ENCODE results near the gene APCDD1L. TPM values are rescaled to one million over a fixed set of nuclear protein-coding genes. Genes with fewer than 3 reads are reported as not detected.

Gene APCDD1L
- total and polyA plus RNA-seq, 2 of the 8 experiments (the other 6 are each of a cell fraction or from before 2014, with no cell fraction given) = 0.83 to 3.1 TPM

GRCh38 chr20:58450254-58450653 lies 64.9 kb downstream of the APCDD1L start:
- Histone ChIP-seq H3K23ac (ENCODE audit: insufficient read length) (no peak overlapping the region), H2BK5ac (ENCODE audit: low read depth, low read length) (no peak overlapping the region), H3K27ac (ENCODE audit: low read depth, low read length) (no peak overlapping the region), H3K9ac (replicated peaks in 1 of 4; ENCODE audit: extremely low read depth in 1 of 4, low read depth in 3 of 4, low read length in 3 of 4) (no peak overlapping the region), H3K4me2 (ENCODE audit: insufficient read depth in 1 of 2, low read depth in 2 of 2, low read length in 2 of 2) (no peak overlapping the region), H4K5ac (ENCODE audit: insufficient read length, low read depth, low read length) (no peak overlapping the region), H2BK15ac (ENCODE audit: low read length) (no peak overlapping the region), H3K14ac (ENCODE audit: insufficient read length) (no peak overlapping the region), H3K4ac (replicated peaks; ENCODE audit: insufficient read length, low read depth, low read length) (no peak overlapping the region), H4K20me1 (replicated peaks in 1 of 2; ENCODE audit: control insufficient read depth in 1 of 2, insufficient read depth in 2 of 2, low read length in 2 of 2) (no peaks in the 10 kb centered on the region), H2BK12ac (ENCODE audit: low read depth, low read length) (no peak overlapping the region), H2BK20ac (ENCODE audit: low read length) (no peak overlapping the region), H2AFZ (ENCODE audit: low read length) (no peak overlapping the region), H3K79me2 (ENCODE audit: control insufficient read depth in 1 of 2, insufficient read depth in 2 of 2, low read length in 2 of 2) (no peaks in the 10 kb centered on the region), H2AK5ac (ENCODE audit: low read depth, low read length) (no peak overlapping the region), H3K4me3 (ENCODE audit: extremely low read depth in 1 of 4, insufficient read depth in 2 of 4, low read depth in 3 of 4, low read length in 4 of 4) (no peak overlapping the region), H3K36me3 (ENCODE audit: control insufficient read depth in 2 of 4, insufficient read depth in 4 of 4, low read length in 3 of 4) (peaks cover 0 to under 1% (median 0%) of the 10 kb centered on the region in 4 experiments; a peak in 2 of 8 replicates), H3K9me3 (ENCODE audit: insufficient read depth in 2 of 2, low read depth in 1 of 2, low read length in 1 of 2) (no peaks in the 10 kb centered on the region), H3K4me1 (replicated peaks in 1 of 4; ENCODE audit: control insufficient read depth in 3 of 4, insufficient read depth in 4 of 4, low read length in 3 of 4) (peaks cover 6 to 11% (median 8%) of the 10 kb centered on the region in 4 experiments; a peak in 6 of 7 replicates), H3K18ac (ENCODE audit: extremely low read depth, low read length) (no peak overlapping the region), H4K91ac (replicated peaks; ENCODE audit: insufficient read length, low read length) (no peak overlapping the region), H3K27me3 (replicated peaks in 1 of 4; ENCODE audit: control insufficient read depth in 3 of 4, extremely low read depth in 1 of 4, insufficient read depth in 3 of 4, low read length in 3 of 4) (no peaks in the 10 kb centered on the region), H2BK120ac (replicated peaks; ENCODE audit: low read depth, low read length) (no peak overlapping the region), H3K23me2 (ENCODE audit: low read depth, low read length) (no peaks in the 10 kb centered on the region), H3K56ac (replicated peaks; ENCODE audit: insufficient read length, low read depth, low read length) (no peak overlapping the region), H4K8ac (ENCODE audit: extremely low read depth, insufficient read depth, low read length) (no peak overlapping the region), H3K79me1 (ENCODE audit: low read depth, low read length) (no peaks in the 10 kb centered on the region; the same call in 1 of the 2 replicates)
- no peak for FAIRE-seq
- 93% methylated on average over 10 of the region's 10 CpGs; no CpG with 5 or more reads in 1 of the 2 experiments for WGBS, 2 experiments (ENCODE audit: extremely low coverage in 1 of 2, insufficient coverage in 1 of 2, insufficient read length in 1 of 2, insufficient replicate concordance in 2 of 2, low coverage in 1 of 2, low lambda C conversion rate in 2 of 2, missing lambda C conversion rate in 1 of 2)
- POLR2A ChIA-PET (ENCODE audit: partially characterized antibody) = interaction anchor here (0.8 to 1.1 kb wide), 2 partner anchors 12 to 18 kb away, joined by 3 read pairs; no protein-coding TSS in a partner anchor
- no peak for DNase-seq (ENCODE audit: low read depth in 1 of 2, low spot score in 2 of 2)
- CTCF ChIA-PET (ENCODE audit: partially characterized antibody) = interaction anchor here (1.2 to 5.6 kb wide), 5 partner anchors 10 to 217 kb away, joined by 3 to 70 read pairs (median 9); no protein-coding TSS in a partner anchor
- no peak for TF ChIP-seq RBBP5 (IDR thresholded peaks at IDR 0.05; ENCODE audit: borderline replicate concordance, low read depth, low read length)
- no peak for TF ChIP-seq POU5F1 (IDR thresholded peaks at IDR 0.05; ENCODE audit: low read depth, low read length)
- TF ChIP-seq EZH2 (IDR thresholded peaks at IDR 0.05; ENCODE audit: low read depth, low read length, severe bottlenecking) = no peak
- TF ChIP-seq TBP (IDR thresholded peaks at IDR 0.05; ENCODE audit: low read depth, low read length) = no peak
- no peak for TF ChIP-seq BRCA1 (IDR thresholded peaks at IDR 0.05; ENCODE audit: low read depth, low read length)
- no peak for TF ChIP-seq GABPA (IDR thresholded peaks at IDR 0.05; ENCODE audit: borderline replicate concordance, insufficient read depth, low read length)
- TF ChIP-seq CEBPB (IDR thresholded peaks at IDR 0.05; ENCODE audit: low read depth, low read length) = no peak
- no peak for TF ChIP-seq YY1 (IDR thresholded peaks at IDR 0.05; ENCODE audit: low read depth, low read length)
- no peak for TF ChIP-seq JUND (IDR thresholded peaks at IDR 0.05; ENCODE audit: low read length)
- no peak for TF ChIP-seq TEAD4 (IDR thresholded peaks at IDR 0.05; ENCODE audit: low read depth, low read length)
- no peak for TF ChIP-seq CTBP2 (IDR thresholded peaks at IDR 0.05; ENCODE audit: borderline replicate concordance, insufficient read depth, insufficient read length, low read length)
- no peak for TF ChIP-seq HDAC2 (IDR thresholded peaks at IDR 0.05; ENCODE audit: borderline replicate concordance in 1 of 2, low read depth in 2 of 2, low read length in 2 of 2)
- no peak for TF ChIP-seq SP4 (IDR thresholded peaks at IDR 0.05; ENCODE audit: low read length)
- no peak for TF ChIP-seq POLR2AphosphoS5 (IDR thresholded peaks at IDR 0.05; ENCODE audit: low read depth, low read length)
- no peak for TF ChIP-seq TAF1 (IDR thresholded peaks at IDR 0.05; ENCODE audit: low read depth, low read length)
